IMR-90 (cell line): ENCODE measurements around the gene RGS3. TPM values are rescaled to one million over a fixed set of nuclear protein-coding genes. Genes with fewer than 3 reads are reported as not detected.

Experiments used
- ATAC-seq: fragments of 200-7000 bp; cut with Tn5 transposase; 2 replicates; pipeline ENCODE4 v1.9.1; 2020; ENCODE audit warnings: low read depth, mild to moderate bottlenecking, moderate library complexity
- BruUV-seq: library from RNA; stranded (reverse); fragments of 400-500 nt; replicated peaks from 2 replicates; lab custom pipeline; 2021; lab: Mats Ljungman, UMichigan
- CTCF ChIA-PET: fragments of 300-600 bp; formaldehyde crosslinking; extraction: SDS; loops from one replicate; lab custom pipeline; 2021; ENCODE audit warnings: antibody characterized with exemption; lab: Yijun Ruan, JAX
- POLR2A ChIA-PET: fragments of 300-600 bp; sonication (Branson Sonifier 250); formaldehyde crosslinking; loops from one replicate; lab custom pipeline; 2022; ENCODE audit warnings: antibody characterized with exemption; ENCODE audit not compliant: unreplicated experiment; lab: Charles Lee
- DNase-seq: peaks from one replicate; pipeline ENCODE4 v3.0.0; 2013
- H2AFZ ChIP-seq: replicated peaks from 2 replicates; pipeline ENCODE3; 2013; ENCODE audit warnings: low read length, mild to moderate bottlenecking; ENCODE audit not compliant: poor library complexity
- H2AK5ac ChIP-seq: 2 replicates; pipeline ENCODE4 v1.6.1; 2013; ENCODE audit warnings: low read depth, low read length, inconsistent platforms
- H2AK9ac ChIP-seq: replicated peaks from 2 replicates; pipeline ENCODE3; 2013; ENCODE audit warnings: mild to moderate bottlenecking, low read depth, low read length, moderate library complexity; ENCODE audit not compliant: poor library complexity
- H2BK120ac ChIP-seq: 2 replicates; pipeline ENCODE4 v1.6.1; 2013; ENCODE audit warnings: low read depth, low read length, inconsistent platforms
- H2BK15ac ChIP-seq: 3 replicates; pipeline ENCODE4 v1.6.1; 2013; ENCODE audit warnings: low read depth, low read length, inconsistent platforms
- H2BK20ac ChIP-seq: 2 replicates; pipeline ENCODE4 v1.6.1; 2013; ENCODE audit warnings: low read depth, mild to moderate bottlenecking, inconsistent platforms, low read length, moderate library complexity
- H2BK5ac ChIP-seq: 2 replicates; pipeline ENCODE4 v1.6.1; 2013; ENCODE audit warnings: mild to moderate bottlenecking, low read depth, low read length, inconsistent platforms; ENCODE audit not compliant: poor library complexity, severe bottlenecking
- H3K14ac ChIP-seq: replicated peaks from 2 replicates; pipeline ENCODE4 v1.6.1; 2013; ENCODE audit warnings: low read depth, low read length, inconsistent platforms
- H3K18ac ChIP-seq: 2 replicates; pipeline ENCODE4 v1.6.1; 2013; ENCODE audit warnings: low read depth, low read length, control low read depth
- H3K23ac ChIP-seq: 2 replicates; pipeline ENCODE4 v1.6.1; 2013; ENCODE audit warnings: low read depth, low read length, inconsistent platforms
- H3K27ac ChIP-seq: 2 replicates; pipeline ENCODE4 v1.5.1; 2013; ENCODE audit warnings: mild to moderate bottlenecking, control low read depth, low read length; ENCODE audit not compliant: insufficient read depth
- H3K27me3 ChIP-seq: 2 replicates; pipeline ENCODE4 v1.6.1; 2013; ENCODE audit warnings: low read length; ENCODE audit not compliant: control insufficient read depth, insufficient read depth
- H3K36me3 ChIP-seq: 2 replicates; pipeline ENCODE4 v1.6.1; 2013; ENCODE audit warnings: low read length, mixed read lengths; ENCODE audit not compliant: control insufficient read depth, insufficient read depth
- H3K4ac ChIP-seq: 2 replicates; pipeline ENCODE4 v1.6.1; 2013; ENCODE audit warnings: low read depth, low read length, inconsistent platforms
- H3K4me1 ChIP-seq: 2 replicates; pipeline ENCODE4 v1.6.1; 2013; ENCODE audit warnings: low read length, mixed read lengths; ENCODE audit not compliant: control insufficient read depth, insufficient read depth
- H3K4me2 ChIP-seq: 2 replicates; pipeline ENCODE4 v1.6.1; 2013; ENCODE audit warnings: low read depth, mild to moderate bottlenecking, control low read depth, low read length, moderate library complexity
- H3K4me3 ChIP-seq: 2 replicates; pipeline ENCODE4 v1.5.1; 2013; ENCODE audit warnings: low read depth, mild to moderate bottlenecking, control low read depth, low read length, moderate library complexity; ENCODE audit not compliant: insufficient read depth
- H3K56ac ChIP-seq: 2 replicates; pipeline ENCODE4 v1.6.1; 2013; ENCODE audit warnings: low read length, inconsistent platforms; ENCODE audit not compliant: insufficient read depth; ENCODE audit errors: extremely low read depth
- H3K79me1 ChIP-seq, 2 experiments: 2 replicates each; pipeline ENCODE4 v1.6.1; 2013; ENCODE audit warnings: low read length in 2 of 2, inconsistent platforms in 1 of 2, low read depth in 1 of 2
- H3K9ac ChIP-seq: 2 replicates; pipeline ENCODE4 v1.6.1; 2013; ENCODE audit warnings: low read depth, low read length, control low read depth
- H3K9me1 ChIP-seq: 2 replicates; pipeline ENCODE4 v1.6.1; 2013; ENCODE audit warnings: low read length, inconsistent platforms; ENCODE audit not compliant: insufficient read depth
- H3K9me3 ChIP-seq: 2 replicates; pipeline ENCODE4 v1.6.1; 2013; ENCODE audit warnings: low read length; ENCODE audit not compliant: control insufficient read depth, insufficient read depth
- H4K20me1 ChIP-seq: 2 replicates; pipeline ENCODE4 v1.6.1; 2013; ENCODE audit warnings: low read length, inconsistent platforms; ENCODE audit not compliant: insufficient read depth
- H4K5ac ChIP-seq: 2 replicates; pipeline ENCODE4 v1.6.1; 2013; ENCODE audit warnings: mild to moderate bottlenecking, low read depth, low read length, control low read depth
- H4K8ac ChIP-seq, 2 experiments: 2 replicates each; pipeline ENCODE4 v1.6.1; 2013; ENCODE audit warnings: low read depth in 2 of 2, low read length in 2 of 2, control low read depth in 1 of 2, inconsistent platforms in 1 of 2
- H4K91ac ChIP-seq: 2 replicates; pipeline ENCODE4 v1.6.1; 2013; ENCODE audit warnings: low read depth, low read length, inconsistent platforms; ENCODE audit not compliant: insufficient read depth
- CEBPB ChIP-seq: IDR thresholded peaks from 2 replicates; pipeline ENCODE4 v1.6.1; 2012; ENCODE audit warnings: low read depth, low read length, improper control_type of control experiment
- MAZ ChIP-seq: IDR thresholded peaks from 2 replicates; pipeline ENCODE4 v1.6.1; 2012; ENCODE audit warnings: low read depth, mild to moderate bottlenecking, low read length, improper control_type of control experiment, moderate library complexity, borderline replicate concordance
- MXI1 ChIP-seq: IDR thresholded peaks from 2 replicates; pipeline ENCODE4 v1.6.1; 2012; ENCODE audit warnings: low read depth, mild to moderate bottlenecking, low read length, moderate library complexity, borderline replicate concordance
- NFE2L2 ChIP-seq: fragments of 150-350 bp; IDR thresholded peaks from 2 replicates; pipeline ENCODE4 v1.6.1; 2016; ENCODE audit warnings: low read depth, mild to moderate bottlenecking, low read length
- POLR2A ChIP-seq: IDR thresholded peaks from 2 replicates; pipeline ENCODE4 v1.6.1; 2012; ENCODE audit warnings: mild to moderate bottlenecking, low read depth, low read length
- RCOR1 ChIP-seq: IDR thresholded peaks from 2 replicates; pipeline ENCODE4 v1.6.1; 2012; ENCODE audit warnings: mild to moderate bottlenecking, low read length, improper control_type of control experiment; ENCODE audit not compliant: insufficient replicate concordance
- RFX5 ChIP-seq: IDR thresholded peaks from 2 replicates; pipeline ENCODE4 v1.8.0; 2012; ENCODE audit warnings: low read depth, mild to moderate bottlenecking, low read length, moderate library complexity
- USF2 ChIP-seq: fragments of 150-350 bp; IDR thresholded peaks from 2 replicates; pipeline ENCODE4 v1.6.1; 2017; ENCODE audit warnings: mild to moderate bottlenecking, antibody characterized with exemption, low read length, low read depth
- WGBS, 2 experiments: methylation state at CpG; one replicate each; pipeline versions ENCODE4 v1.1.5 to v1.1.7; 2013; ENCODE audit warnings: missing lambda C conversion rate in 2 of 2; ENCODE audit not compliant: insufficient read length in 1 of 2; ENCODE audit errors: extremely low coverage in 2 of 2; 5-methylcytosine and 5-hydroxymethylcytosine counted together
- dilution Hi-C: fragments of 300-500 bp; cut with HindIII; formaldehyde crosslinking; loops from one replicate; pipeline ENCODE4 v1.14.3; 2018; ENCODE audit warnings: low sequenced_read_pairs; ENCODE audit not compliant: unreplicated experiment
- in situ Hi-C: fragments of 300-500 bp; cut with MboI; formaldehyde crosslinking; loops from 3 replicates; pipeline ENCODE4 v1.14.3; 2019; ENCODE audit warnings: low sequenced_read_pairs, inconsistent platforms, mixed read lengths
- intact Hi-C: fragments of 100-400 bp; cut with micrococcal nuclease; formaldehyde crosslinking; loops from 2 replicates; pipeline ENCODE4 v1.10.0; 2022
- polyA plus RNA-seq, 3 experiments: library from polyadenylated mRNA; depleted of rRNA; stranded (reverse); fragments of >200 nt; gene quantifications; 2 replicates each; pipeline ENCODE4 v1.2.3, GENCODE V29; 2012; ENCODE audit warnings: low replicate concordance in 1 of 3
- total RNA-seq: library from RNA; depleted of rRNA; stranded (reverse); fragments of >200 nt; gene quantifications from 2 replicates; pipeline ENCODE4 v1.2.3, GENCODE V29; 2012
- TF ChIP-seq, protein P1 (sequence below): conservative IDR thresholded peaks from 2 replicates; pipeline ENCODE4 v1.5.1; 2012; ENCODE audit warnings: mild to moderate bottlenecking, low read depth, low read length, improper control_type of control experiment

The RGS3 gene
- total and polyA plus RNA-seq, 2 of the 4 experiments (the other 2 are of a cell fraction): 51.8 to 65.6 TPM

DNA sequence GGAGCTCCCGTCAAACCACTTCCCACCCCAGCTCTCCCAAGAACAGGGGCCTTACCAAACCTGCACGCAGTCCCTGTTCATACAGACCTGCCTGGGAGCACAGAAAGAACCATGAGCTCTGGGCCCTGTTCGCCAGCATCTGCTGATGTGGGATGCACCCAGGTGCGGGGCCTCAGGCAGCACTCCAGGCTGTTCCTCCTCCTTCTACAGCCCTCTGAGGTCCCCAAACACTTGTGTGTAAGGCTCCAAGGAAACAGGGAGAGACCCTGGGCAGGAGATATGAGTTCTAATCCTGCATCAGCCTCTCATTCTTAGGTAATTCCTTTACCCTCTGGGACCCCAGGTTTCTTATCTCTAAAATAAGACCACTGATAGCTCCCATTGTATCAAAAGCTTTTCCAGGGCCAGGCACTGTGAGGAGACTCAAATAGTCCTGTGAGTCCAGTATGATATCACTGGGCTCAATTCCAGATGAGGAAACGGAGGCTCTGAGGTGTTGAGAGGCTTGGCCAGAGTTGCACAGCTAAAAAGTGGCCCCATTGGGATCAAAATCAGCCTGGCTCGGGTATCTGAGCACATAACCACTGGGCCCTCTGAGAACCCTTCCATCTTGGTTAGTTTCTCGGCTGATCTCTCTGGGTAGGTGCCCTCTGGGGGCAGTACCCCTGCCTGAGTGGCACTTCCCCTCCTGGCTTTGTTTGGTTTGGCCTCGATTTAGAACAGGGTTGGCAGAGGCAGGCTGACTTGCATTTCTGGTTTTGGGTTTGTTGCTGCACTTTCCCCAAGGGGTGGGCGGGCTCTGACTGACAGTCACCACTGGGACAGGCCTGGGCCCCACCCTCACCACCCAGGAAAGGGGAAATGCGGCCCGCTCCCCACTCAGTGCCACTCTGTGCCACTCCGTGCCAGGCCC lies 116.8 kb downstream of the RGS3 start (continued):
- TF ChIP-seq, protein P1, sequence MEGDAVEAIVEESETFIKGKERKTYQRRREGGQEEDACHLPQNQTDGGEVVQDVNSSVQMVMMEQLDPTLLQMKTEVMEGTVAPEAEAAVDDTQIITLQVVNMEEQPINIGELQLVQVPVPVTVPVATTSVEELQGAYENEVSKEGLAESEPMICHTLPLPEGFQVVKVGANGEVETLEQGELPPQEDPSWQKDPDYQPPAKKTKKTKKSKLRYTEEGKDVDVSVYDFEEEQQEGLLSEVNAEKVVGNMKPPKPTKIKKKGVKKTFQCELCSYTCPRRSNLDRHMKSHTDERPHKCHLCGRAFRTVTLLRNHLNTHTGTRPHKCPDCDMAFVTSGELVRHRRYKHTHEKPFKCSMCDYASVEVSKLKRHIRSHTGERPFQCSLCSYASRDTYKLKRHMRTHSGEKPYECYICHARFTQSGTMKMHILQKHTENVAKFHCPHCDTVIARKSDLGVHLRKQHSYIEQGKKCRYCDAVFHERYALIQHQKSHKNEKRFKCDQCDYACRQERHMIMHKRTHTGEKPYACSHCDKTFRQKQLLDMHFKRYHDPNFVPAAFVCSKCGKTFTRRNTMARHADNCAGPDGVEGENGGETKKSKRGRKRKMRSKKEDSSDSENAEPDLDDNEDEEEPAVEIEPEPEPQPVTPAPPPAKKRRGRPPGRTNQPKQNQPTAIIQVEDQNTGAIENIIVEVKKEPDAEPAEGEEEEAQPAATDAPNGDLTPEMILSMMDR: no peak

DNA sequence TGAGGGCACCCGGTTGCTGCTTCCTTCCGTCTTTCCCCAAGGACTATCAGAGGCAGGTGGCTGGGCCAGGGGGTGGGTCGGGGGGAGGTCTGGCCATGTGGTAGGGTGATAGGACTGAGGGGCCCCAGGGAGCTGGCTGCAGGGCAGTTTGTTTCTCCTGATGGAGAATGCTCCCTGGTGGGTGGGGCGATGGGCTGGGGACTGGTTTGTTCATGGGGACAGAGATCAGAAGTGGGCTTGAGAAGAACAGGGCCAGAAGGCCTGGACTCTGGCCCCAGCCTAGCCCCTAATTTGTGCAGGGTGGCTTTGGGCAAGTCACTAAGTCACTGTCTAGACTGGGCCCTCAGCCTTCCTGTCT lies 117.4 kb downstream of the RGS3 start:
- Histone ChIP-seq H4K20me1 (peaks cover 7% of the 10 kb centered on the region; the same call in 1 of the 2 replicates), H3K4me2 (no peak overlapping the region), H3K23ac (no peak overlapping the region), H2BK5ac (peak overlapping the region; percentile 67), H2AK9ac (peak overlapping the region; percentile 65), H3K14ac (no peak overlapping the region), H2AFZ (no peak overlapping the region), H3K27me3 (no peaks in the 10 kb centered on the region), H3K4ac (peak overlapping the region; percentile 92), H4K5ac (no peak overlapping the region), H4K91ac (peak overlapping the region; percentile 71), H3K18ac (no peak overlapping the region), H2AK5ac (peak overlapping the region; percentile 78; the same call in 1 of the 2 replicates), H3K79me1 (peaks cover 16 to 62% of the 10 kb centered on the region in 2 experiments), H2BK15ac (peak overlapping the region; percentile 90; the same call in 1 of the 3 replicates), H3K56ac (no peak overlapping the region), H3K9me3 (no peaks in the 10 kb centered on the region), H3K9ac (no peak overlapping the region), H3K36me3 (peaks cover 17% of the 10 kb centered on the region; the same call in 1 of the 2 replicates), H3K27ac (no peak overlapping the region; the same call in 1 of the 2 replicates), H3K4me1 (peaks cover 40% of the 10 kb centered on the region), H4K8ac (peak overlapping the region in 1 of 2 experiments; percentile 45; a peak in 3 of 4 replicates), H3K4me3 (no peak overlapping the region), H3K9me1 (peaks cover 39% of the 10 kb centered on the region), H2BK20ac (peak overlapping the region; percentile 97; the same call in 1 of the 2 replicates), H2BK120ac (peak overlapping the region; percentile 59; the same call in 1 of the 2 replicates)
- no peak for DNase-seq
- BruUV-seq: no TSS peak
- in situ Hi-C loops: loop anchor here (5.0 kb wide), 1 partner anchor 129 kb away; no protein-coding TSS in a partner anchor
- POLR2A ChIA-PET: no interaction called here
- WGBS, 2 experiments: 100% methylated on average over 2 of the region's 4 CpGs; no CpG with 5 or more reads in 1 of the 2 experiments
- CTCF ChIA-PET: interaction anchor here (1.5 kb wide), 1 partner anchor 11 kb away, joined by 3 read pairs; no protein-coding TSS in a partner anchor
- intact Hi-C loops: no loop called here
- ATAC-seq: no peak
- dilution Hi-C loops: no loop called here
- no peak for TF ChIP-seq NFE2L2
- TF ChIP-seq USF2: no peak
- no peak for TF ChIP-seq POLR2A
- TF ChIP-seq, protein P1: no peak
- no peak for TF ChIP-seq MXI1
- no peak for TF ChIP-seq CEBPB
- no peak for TF ChIP-seq MAZ
- no peak for TF ChIP-seq RFX5
- no peak for TF ChIP-seq RCOR1
